K562 (cell line): Measurements from ENCODE around the gene AMPD1. TPM values are rescaled to one million over a fixed set of nuclear protein-coding genes. Genes with fewer than 3 reads are reported as not detected.

Experiments used
- ATAC-seq: fragments of 200-7000 bp; cut with Tn5 transposase; 3 replicates; pipeline ENCODE4 v1.9.1; 2020; ENCODE audit warnings: moderate library complexity
- BruUV-seq: library from RNA; stranded (reverse); fragments of 400-500 nt; replicated peaks from 2 replicates; lab custom pipeline; 2021; lab: Mats Ljungman, UMichigan
- CTCF ChIA-PET: fragments of 300-600 bp; formaldehyde crosslinking; extraction: SDS; loops from one replicate; lab custom pipeline; 2021; ENCODE audit warnings: low intra/inter-chr PET ratio; lab: Yijun Ruan, JAX
- POLR2A ChIA-PET: fragments of 300-600, 350-650 bp; sonication (Branson Sonifier 250); formaldehyde crosslinking; extraction: SDS; loops from one replicate; lab custom pipeline; 2021; ENCODE audit warnings: antibody characterized with exemption, inconsistent platforms; lab: Yijun Ruan, JAX
- DNase-seq, 4 experiments: peaks; one replicate each; pipeline versions ENCODE4 v3.0.0 to v3.0.0-alpha.2; 2011 to 2018; ENCODE audit warnings: low spot score in 3 of 4, mixed read lengths in 3 of 4; ENCODE audit errors: extremely low read depth in 1 of 4
- FAIRE-seq: peaks from 2 replicates; lab custom pipeline; 2011; peaks lifted over from hg19 to GRCh38; lab: Jason Lieb, UNC
- H2AFZ ChIP-seq: 2 replicates; pipeline ENCODE4 v1.6.0; 2011; ENCODE audit warnings: low read depth, low read length, control low read depth, inconsistent platforms
- H3K27ac ChIP-seq: fragments of 200-600 bp; 3 replicates; pipeline ENCODE4 v1.8.0; 2011; ENCODE audit warnings: low read depth, mild to moderate bottlenecking, control low read depth, inconsistent platforms, low read length, moderate library complexity, mixed read lengths; ENCODE audit errors: extremely low read depth
- H3K27me3 ChIP-seq, 2 experiments: fragments of 300-600 bp in 1 of 2; 2 replicates in 1 of 2; 3 replicates in 1 of 2; pipeline versions ENCODE4 v1.6.0 to v1.8.0; 2011; ENCODE audit warnings: inconsistent platforms in 2 of 2, low read length in 2 of 2, mild to moderate bottlenecking in 1 of 2, mixed read lengths in 1 of 2, moderate library complexity in 1 of 2; ENCODE audit not compliant: control insufficient read depth in 2 of 2, insufficient read depth in 2 of 2
- H3K36me3 ChIP-seq: fragments of 300-600 bp; 3 replicates; pipeline ENCODE4 v1.8.0; 2011; ENCODE audit warnings: mild to moderate bottlenecking, low read length, inconsistent platforms; ENCODE audit not compliant: control insufficient read depth, insufficient read depth
- H3K4me1 ChIP-seq, 2 experiments: fragments of 200-600 bp in 1 of 2; replicated peaks in 1 of 2; 2 replicates in 1 of 2; 3 replicates in 1 of 2; pipeline versions ENCODE4 v1.5.1 to v1.8.0; 2011; ENCODE audit warnings: inconsistent platforms in 2 of 2, low read length in 2 of 2, mild to moderate bottlenecking in 1 of 2, mixed read lengths in 1 of 2, moderate library complexity in 1 of 2; ENCODE audit not compliant: control insufficient read depth in 2 of 2, insufficient read depth in 2 of 2
- H3K4me2 ChIP-seq: 2 replicates; pipeline ENCODE4 v1.6.1; 2011; ENCODE audit warnings: low read length, control low read depth, inconsistent platforms, mixed read lengths; ENCODE audit not compliant: insufficient read depth
- H3K4me3 ChIP-seq: fragments of 200-600 bp; sonication (generic), shearing (Covaris generic); 2 replicates; pipeline ENCODE4 v1.5.1; 2016; ENCODE audit warnings: control low read depth, inconsistent platforms
- H3K79me2 ChIP-seq: fragments of 200-600 bp; 3 replicates; pipeline ENCODE4 v1.8.0; 2011; ENCODE audit warnings: low read length, inconsistent platforms; ENCODE audit not compliant: control insufficient read depth, insufficient read depth
- H3K9ac ChIP-seq, 2 experiments: 2 replicates each; pipeline versions ENCODE4 v1.6.0 to v1.6.1; 2011; ENCODE audit warnings: low read depth in 2 of 2, low read length in 2 of 2, control low read depth in 1 of 2, inconsistent platforms in 1 of 2, mild to moderate bottlenecking in 1 of 2, mixed read lengths in 1 of 2; ENCODE audit not compliant: insufficient read depth in 1 of 2
- H3K9me1 ChIP-seq: one replicate; pipeline ENCODE4 v1.6.0; 2011; ENCODE audit warnings: inconsistent platforms, mild to moderate bottlenecking, low read length, moderate library complexity; ENCODE audit not compliant: control insufficient read depth, insufficient read depth
- H3K9me3 ChIP-seq: replicated peaks from 2 replicates; pipeline ENCODE4 v1.5.1; 2011; ENCODE audit warnings: low read depth, low read length, inconsistent platforms; ENCODE audit not compliant: control insufficient read depth, insufficient read depth
- H4K20me1 ChIP-seq: replicated peaks from 2 replicates; pipeline ENCODE4 v1.6.1; 2011; ENCODE audit warnings: low read length, inconsistent platforms, mixed read lengths; ENCODE audit not compliant: control insufficient read depth, insufficient read depth
- HMBOX1 ChIP-seq: sonication (generic); IDR thresholded peaks from 2 replicates; pipeline ENCODE4 v1.6.1; 2016
- HNRNPL ChIP-seq: fragments of 200-400 bp; formaldehyde crosslinking; IDR thresholded peaks from 2 replicates; pipeline ENCODE4 v1.6.1; 2017; ENCODE audit warnings: low read depth, mild to moderate bottlenecking, low read length
- ILK ChIP-seq: fragments of 450-650 bp; IDR thresholded peaks from 2 replicates; pipeline ENCODE4 v1.6.1; 2016; ENCODE audit warnings: missing genetic modification characterization, low read depth, mild to moderate bottlenecking, missing compliant biosample characterization, moderate library complexity, borderline replicate concordance
- PHB2 ChIP-seq: fragments of 450-650 bp; IDR thresholded peaks from 2 replicates; pipeline ENCODE4 v1.6.1; 2017; ENCODE audit warnings: low read depth
- RERE ChIP-seq: sonication (generic); formaldehyde crosslinking; IDR thresholded peaks from 2 replicates; pipeline ENCODE4 v1.8.0; 2023; ENCODE audit warnings: missing genetic modification reagents, mild to moderate bottlenecking, borderline replicate concordance
- TSC22D4 ChIP-seq: fragments of 450-650 bp; IDR thresholded peaks from 2 replicates; pipeline ENCODE4 v1.6.1; 2016; ENCODE audit warnings: missing genetic modification characterization, missing biosample characterization, control low read depth
- ZNF175 ChIP-seq: fragments of 200-800 bp; sonication (Bioruptor generic); IDR thresholded peaks from 2 replicates; pipeline ENCODE4 v1.6.1; 2016; ENCODE audit warnings: low read depth, mild to moderate bottlenecking, missing genetic modification characterization, missing compliant biosample characterization
- WGBS: fragments of 100-300 bp; shearing (Covaris generic); methylation state at CpG from one replicate; pipeline ENCODE4 v1.1.6; 2016; ENCODE audit warnings: low coverage, mixed read lengths; ENCODE audit not compliant: insufficient coverage; ENCODE audit errors: missing lambda C conversion rate; 5-methylcytosine and 5-hydroxymethylcytosine counted together
- in situ Hi-C: fragments of 300-500 bp; cut with MboI; formaldehyde crosslinking; loops from 4 replicates; pipeline ENCODE4 v1.15.0; 2018; ENCODE audit warnings: inconsistent platforms, mixed read lengths
- intact Hi-C: fragments of 100-400 bp; cut with micrococcal nuclease; formaldehyde crosslinking; loops from 2 replicates; pipeline ENCODE4 v1.14.2; 2022
- polyA plus RNA-seq, 8 experiments: library from polyadenylated mRNA; depleted of rRNA in 4 of 8; stranded (reverse) in 5 of 8; unstranded in 3 of 8; fragments of >200 nt; fragmentation: Nextera tagmentation in 2 of 8; fragmentation: Illumina TruSeq in 1 of 8; extraction: Ambion mirVana in 2 of 8; extraction: Trizol in 1 of 8; gene quantifications; 2 replicates each; pipeline versions ENCODE4 v1.2.1 to v1.2.3, GENCODE V29; 2011 to 2014; ENCODE audit warnings: inconsistent platforms in 1 of 8, missing spikeins in 1 of 8
- total RNA-seq, 7 experiments: library from RNA; depleted of rRNA in 6 of 7; stranded (reverse); fragments of >200 nt in 6 of 7; fragmentation: Illumina TruSeq in 2 of 7; extraction: Trizol in 2 of 7; gene quantifications; 2 replicates each; pipeline versions ENCODE4 v1.2.1 to v1.2.3, GENCODE V29; 2011 to 2021; ENCODE audit warnings: low replicate concordance in 1 of 7
- TF ChIP-seq, protein P1 (sequence below), 2 experiments: fragments of 450-650 bp; IDR thresholded peaks; 2 replicates each; pipeline ENCODE4 v1.6.1; 2018; ENCODE audit warnings: mild to moderate bottlenecking in 2 of 2, low read depth in 1 of 2; ENCODE audit not compliant: partially characterized antibody in 2 of 2
- TF ChIP-seq, protein P2 (sequence below): IDR thresholded peaks from 2 replicates; pipeline ENCODE4 v1.6.1; 2014; ENCODE audit warnings: antibody characterized with exemption

AMPD1 gene
- total and polyA plus RNA-seq, 9 of the 15 experiments (the other 6 are each of a cell fraction or from before 2014, with no cell fraction given): 0.04 to 0.17 TPM; not detected in 7

DNA sequence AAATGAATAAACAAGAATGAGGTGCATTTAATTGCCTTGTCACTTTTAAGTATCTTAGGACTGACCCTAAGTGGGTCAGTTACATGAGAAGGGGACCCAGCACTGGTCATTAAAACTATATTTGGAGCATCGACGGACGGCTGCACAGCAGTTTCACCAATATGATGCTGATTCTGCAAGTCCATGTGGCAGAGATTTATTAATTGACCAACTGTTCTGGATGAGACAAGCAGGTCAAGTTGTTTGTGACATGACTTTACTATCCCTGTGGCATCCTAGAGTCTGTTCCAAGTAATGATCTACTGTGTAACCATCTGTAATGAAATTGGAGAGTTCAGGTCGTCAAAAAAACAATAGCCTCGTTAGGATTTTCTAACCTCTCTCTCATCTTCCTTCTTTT, 9.5 kb downstream of the AMPD1 start:
- Histone ChIP-seq H3K9ac (no peak overlapping the region), H4K20me1 (no peaks in the 10 kb centered on the region), H3K79me2 (no peaks in the 10 kb centered on the region), H3K4me3 (no peak overlapping the region)
- no peak for ATAC-seq
- no TSS peak for BruUV-seq
- intact Hi-C loops: no loop called here
- TF ChIP-seq, protein P1, sequence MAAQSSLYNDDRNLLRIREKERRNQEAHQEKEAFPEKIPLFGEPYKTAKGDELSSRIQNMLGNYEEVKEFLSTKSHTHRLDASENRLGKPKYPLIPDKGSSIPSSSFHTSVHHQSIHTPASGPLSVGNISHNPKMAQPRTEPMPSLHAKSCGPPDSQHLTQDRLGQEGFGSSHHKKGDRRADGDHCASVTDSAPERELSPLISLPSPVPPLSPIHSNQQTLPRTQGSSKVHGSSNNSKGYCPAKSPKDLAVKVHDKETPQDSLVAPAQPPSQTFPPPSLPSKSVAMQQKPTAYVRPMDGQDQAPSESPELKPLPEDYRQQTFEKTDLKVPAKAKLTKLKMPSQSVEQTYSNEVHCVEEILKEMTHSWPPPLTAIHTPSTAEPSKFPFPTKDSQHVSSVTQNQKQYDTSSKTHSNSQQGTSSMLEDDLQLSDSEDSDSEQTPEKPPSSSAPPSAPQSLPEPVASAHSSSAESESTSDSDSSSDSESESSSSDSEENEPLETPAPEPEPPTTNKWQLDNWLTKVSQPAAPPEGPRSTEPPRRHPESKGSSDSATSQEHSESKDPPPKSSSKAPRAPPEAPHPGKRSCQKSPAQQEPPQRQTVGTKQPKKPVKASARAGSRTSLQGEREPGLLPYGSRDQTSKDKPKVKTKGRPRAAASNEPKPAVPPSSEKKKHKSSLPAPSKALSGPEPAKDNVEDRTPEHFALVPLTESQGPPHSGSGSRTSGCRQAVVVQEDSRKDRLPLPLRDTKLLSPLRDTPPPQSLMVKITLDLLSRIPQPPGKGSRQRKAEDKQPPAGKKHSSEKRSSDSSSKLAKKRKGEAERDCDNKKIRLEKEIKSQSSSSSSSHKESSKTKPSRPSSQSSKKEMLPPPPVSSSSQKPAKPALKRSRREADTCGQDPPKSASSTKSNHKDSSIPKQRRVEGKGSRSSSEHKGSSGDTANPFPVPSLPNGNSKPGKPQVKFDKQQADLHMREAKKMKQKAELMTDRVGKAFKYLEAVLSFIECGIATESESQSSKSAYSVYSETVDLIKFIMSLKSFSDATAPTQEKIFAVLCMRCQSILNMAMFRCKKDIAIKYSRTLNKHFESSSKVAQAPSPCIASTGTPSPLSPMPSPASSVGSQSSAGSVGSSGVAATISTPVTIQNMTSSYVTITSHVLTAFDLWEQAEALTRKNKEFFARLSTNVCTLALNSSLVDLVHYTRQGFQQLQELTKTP (IDR thresholded peaks at IDR 0.05; ENCODE audit: low read depth in 1 of 2, partially characterized antibody in 2 of 2): no peak
- no peak for TF ChIP-seq HNRNPL
- no peak for TF ChIP-seq PHB2
- TF ChIP-seq ILK (tag): no peak
- TF ChIP-seq TSC22D4 (tag): no peak
- TF ChIP-seq, protein P2, sequence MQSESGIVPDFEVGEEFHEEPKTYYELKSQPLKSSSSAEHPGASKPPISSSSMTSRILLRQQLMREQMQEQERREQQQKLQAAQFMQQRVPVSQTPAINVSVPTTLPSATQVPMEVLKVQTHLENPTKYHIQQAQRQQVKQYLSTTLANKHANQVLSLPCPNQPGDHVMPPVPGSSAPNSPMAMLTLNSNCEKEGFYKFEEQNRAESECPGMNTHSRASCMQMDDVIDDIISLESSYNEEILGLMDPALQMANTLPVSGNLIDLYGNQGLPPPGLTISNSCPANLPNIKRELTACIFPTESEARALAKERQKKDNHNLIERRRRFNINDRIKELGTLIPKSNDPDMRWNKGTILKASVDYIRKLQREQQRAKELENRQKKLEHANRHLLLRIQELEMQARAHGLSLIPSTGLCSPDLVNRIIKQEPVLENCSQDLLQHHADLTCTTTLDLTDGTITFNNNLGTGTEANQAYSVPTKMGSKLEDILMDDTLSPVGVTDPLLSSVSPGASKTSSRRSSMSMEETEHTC: no peak
- TF ChIP-seq HMBOX1: no peak
- no peak for TF ChIP-seq ZNF175
- no peak for TF ChIP-seq RERE
- TF ChIP-seq, all 486 proteins: peak for 0
- CTCF ChIA-PET: no interaction called here
- DNase-seq (no peak), FAIRE-seq (no peak)
- H3K27me3 ChIP-seq: peaks cover 10 to 17% of the 10 kb centered on the region in 2 experiments
- no peak overlapping the region for H3K4me2 ChIP-seq
- POLR2A ChIA-PET: no interaction called here
- no peaks in the 10 kb centered on the region for H3K9me1 ChIP-seq
- H3K27ac ChIP-seq: no peak overlapping the region
- no peaks in the 10 kb centered on the region for H3K4me1 ChIP-seq
- H3K9me3 ChIP-seq: no peaks in the 10 kb centered on the region
- in situ Hi-C loops: no loop called here
- no peaks in the 10 kb centered on the region for H3K36me3 ChIP-seq
- no peak overlapping the region for H2AFZ ChIP-seq
- 4% methylated on average over 5 of the region's 5 CpGs for WGBS
